CD4-positive, alpha-beta T cell (primary cell): Measurements from ENCODE around the gene SCAF11. TPM values are rescaled to one million over a fixed set of nuclear protein-coding genes. Genes with fewer than 3 reads are reported as not detected.

Source experiments
- ATAC-seq: fragments of 200-7000 bp; cut with Tn5 transposase; one replicate; pipeline ENCODE4 v1.10.0; 2022; ENCODE audit warnings: mild to moderate bottlenecking; ENCODE audit not compliant: poor library complexity
- CTCF ChIA-PET: fragments of 350-600 bp; sonication (Branson Sonifier 250); formaldehyde crosslinking; loops from one replicate; lab custom pipeline; 2021; ENCODE audit warnings: antibody characterized with exemption, inconsistent platforms; lab: Charles Lee
- POLR2A ChIA-PET: fragments of 350-600 bp; sonication (Branson Sonifier 250); formaldehyde crosslinking; loops from one replicate; lab custom pipeline; 2021; ENCODE audit warnings: antibody characterized with exemption, inconsistent platforms; lab: Charles Lee
- DNase-seq, 14 experiments: peaks; one replicate each; pipeline ENCODE4 v3.0.0-alpha.2; 2013 to 2020; ENCODE audit warnings: mixed read lengths in 2 of 14
- H3K27ac ChIP-seq, 2 donors: one replicate each; pipeline versions ENCODE4 v1.5.1 to v1.7.0; 2013; ENCODE audit warnings: low read length in 2 of 2, low read depth in 1 of 2, mild to moderate bottlenecking in 1 of 2
- H3K27me3 ChIP-seq, 2 experiments: 1 replicate in 1 of 2; 2 replicates in 1 of 2; pipeline versions ENCODE4 v1.6.1 to v1.7.0; 2013; ENCODE audit warnings: low read length in 2 of 2, control low read depth in 1 of 2, mild to moderate bottlenecking in 1 of 2, moderate library complexity in 1 of 2; ENCODE audit not compliant: insufficient read depth in 2 of 2, control insufficient read depth in 1 of 2
- H3K36me3 ChIP-seq: one replicate; pipeline ENCODE4 v1.6.1; 2013; ENCODE audit warnings: low read length, control low read depth; ENCODE audit not compliant: insufficient read depth
- H3K4me1 ChIP-seq: one replicate; pipeline ENCODE4 v1.6.1; 2013; ENCODE audit warnings: low read length, control low read depth; ENCODE audit not compliant: insufficient read depth
- H3K4me3 ChIP-seq: one replicate; pipeline ENCODE4 v1.5.1; 2013; ENCODE audit warnings: mild to moderate bottlenecking, low read length, moderate library complexity
- H3K9me3 ChIP-seq, 2 experiments: 1 replicate in 1 of 2; 2 replicates in 1 of 2; pipeline versions ENCODE4 v1.6.1 to v1.7.0; 2013; ENCODE audit warnings: low read length in 2 of 2, mild to moderate bottlenecking in 2 of 2, control low read depth in 1 of 2, moderate library complexity in 1 of 2; ENCODE audit not compliant: control insufficient read depth in 1 of 2, insufficient read depth in 1 of 2
- H3K27ac Mint-ChIP-seq: one replicate; pipeline ENCODE4 v1.8.0; 2020; ENCODE audit warnings: mixed read lengths
- H3K27me3 Mint-ChIP-seq: one replicate; pipeline ENCODE4 v1.8.0; 2021; ENCODE audit warnings: mixed read lengths
- H3K36me3 Mint-ChIP-seq: one replicate; pipeline ENCODE4 v1.8.0; 2021; ENCODE audit warnings: low read depth, mixed read lengths
- H3K4me1 Mint-ChIP-seq: one replicate; pipeline ENCODE4 v1.8.0; 2021; ENCODE audit warnings: low read depth, mixed read lengths
- H3K4me3 Mint-ChIP-seq: one replicate; pipeline ENCODE4 v1.8.0; 2020; ENCODE audit warnings: mild to moderate bottlenecking, mixed read lengths
- H3K9me3 Mint-ChIP-seq: one replicate; pipeline ENCODE4 v1.8.0; 2020; ENCODE audit warnings: mixed read lengths
- CTCF ChIP-seq: fragments of 200-600 bp; IDR thresholded peaks from one replicate; pipeline ENCODE4 v1.8.0; 2022; ENCODE audit warnings: antibody characterized with exemption, mild to moderate bottlenecking
- intact Hi-C, 2 experiments: fragments of 100-400 bp; cut with DNase I in 1 of 2; cut with micrococcal nuclease in 1 of 2; formaldehyde crosslinking; loops; one replicate each; pipeline versions ENCODE4 v1.15.1 to v1.9.0; 2023 to 2025; cut with DNase I, micrococcal nuclease
- total RNA-seq, 174 experiments: library from RNA in 2 of 174; stranded (reverse) in 2 of 174; gene quantifications; one replicate each; pipeline ENCODE4 v1.2.3 and lab custom pipeline; 2021 to 2026

Gene SCAF11
- total RNA-seq, 2 experiments from 2014 or later: 205 to 213 TPM

- Histone ChIP-seq H3K4me1 (no peaks in the 10 kb centered on the region), H3K36me3 (peaks cover 13% of the 10 kb centered on the region), H3K27ac (no peak overlapping the region), H3K27me3 (no peaks in the 10 kb centered on the region), H3K4me3 (no peak overlapping the region), H3K9me3 (no peaks in the 10 kb centered on the region)
- ATAC-seq (no peak), DNase-seq (no peak)
- Mint-ChIP-seq H3K9me3 (no peaks in the 10 kb centered on the region), H3K4me1 (no peaks in the 10 kb centered on the region), H3K4me3 (no peak overlapping the region), H3K27me3 (no peaks in the 10 kb centered on the region), H3K27ac (no peak overlapping the region), H3K36me3 (peaks cover 31% of the 10 kb centered on the region)
- intact Hi-C loops: no loop called here
- ChIA-PET CTCF (no interaction called here), POLR2A (no interaction called here)
- no peak for TF ChIP-seq CTCF
Measured at GRCh38 chr12:45909041-45909713, 81.2 kb downstream of the SCAF11 start.

GRCh38 chr12:45907955-45908354 is 82.4 kb downstream of the SCAF11 start:
- H3K36me3 ChIP-seq: peaks cover 13% of the 10 kb centered on the region
- H3K27ac ChIP-seq: no peak overlapping the region
- Mint-ChIP-seq H3K4me1 (no peaks in the 10 kb centered on the region), H3K27ac (no peak overlapping the region), H3K36me3 (peaks cover 43% of the 10 kb centered on the region), H3K27me3 (no peaks in the 10 kb centered on the region), H3K4me3 (no peak overlapping the region), H3K9me3 (no peaks in the 10 kb centered on the region)
- no peaks in the 10 kb centered on the region for H3K4me1 ChIP-seq
- intact Hi-C loops: no loop called here
- H3K9me3 ChIP-seq: no peaks in the 10 kb centered on the region
- POLR2A ChIA-PET: no interaction called here
- CTCF ChIA-PET: no interaction called here
- no peak for DNase-seq
- no peaks in the 10 kb centered on the region for H3K27me3 ChIP-seq
- no peak for TF ChIP-seq CTCF
- no peak for ATAC-seq
- no peak overlapping the region for H3K4me3 ChIP-seq

- DNase-seq (no peak), ATAC-seq (no peak)
- no peaks in the 10 kb centered on the region for H3K9me3 ChIP-seq
- peaks cover 50% of the 10 kb centered on the region for H3K36me3 ChIP-seq
- Mint-ChIP-seq H3K27ac (no peak overlapping the region), H3K9me3 (no peaks in the 10 kb centered on the region), H3K27me3 (no peaks in the 10 kb centered on the region), H3K4me1 (peaks cover 18% of the 10 kb centered on the region), H3K4me3 (no peak overlapping the region), H3K36me3 (peaks cover 67% of the 10 kb centered on the region)
- POLR2A ChIA-PET: no interaction called here
- CTCF ChIA-PET: no interaction called here
- no peaks in the 10 kb centered on the region for H3K27me3 ChIP-seq
- no peak for TF ChIP-seq CTCF
- no peak overlapping the region for H3K4me3 ChIP-seq
- no peaks in the 10 kb centered on the region for H3K4me1 ChIP-seq
- intact Hi-C loops: no loop called here
- no peak overlapping the region for H3K27ac ChIP-seq
Measured at GRCh38 chr12:45898094-45898493, 92.3 kb downstream of the SCAF11 start.
